SK-N-SH (cell line): ENCODE measurements around the gene TMEM131L.

ENCODE experiments used
- CTCF ChIP-seq: fragments of 200-600 bp; sonication (generic); IDR thresholded peaks from 2 replicates; pipeline ENCODE4 v1.6.1; 2017; ENCODE audit warnings: antibody characterized with exemption, mild to moderate bottlenecking, moderate library complexity
- FOSL2 ChIP-seq: IDR thresholded peaks from 2 replicates; pipeline ENCODE4 v1.4.0; 2012; ENCODE audit warnings: low read depth, mild to moderate bottlenecking, moderate library complexity, borderline replicate concordance
- GABPA ChIP-seq: IDR thresholded peaks from 2 replicates; pipeline ENCODE4 v1.4.0; 2012; ENCODE audit warnings: low read depth, mild to moderate bottlenecking
- MXI1 ChIP-seq: IDR thresholded peaks from 2 replicates; pipeline ENCODE4 v1.6.1; 2012; ENCODE audit warnings: mild to moderate bottlenecking, low read depth, low read length, improper control_type of control experiment
- NRF1 ChIP-seq: IDR thresholded peaks from 2 replicates; pipeline ENCODE4 v1.6.1; 2012; ENCODE audit warnings: low read depth, mild to moderate bottlenecking, low read length
- RCOR1 ChIP-seq: fragments of 150-350 bp; IDR thresholded peaks from 2 replicates; pipeline ENCODE4 v1.6.1; 2017; ENCODE audit warnings: antibody characterized with exemption, low read length
- RXRA ChIP-seq: IDR thresholded peaks from 2 replicates; pipeline ENCODE4 v1.4.0; 2012; ENCODE audit warnings: low read depth, mild to moderate bottlenecking, borderline replicate concordance
- SMC3 ChIP-seq: IDR thresholded peaks from 2 replicates; pipeline ENCODE4 v1.6.1; 2012; ENCODE audit warnings: low read depth, low read length, improper control_type of control experiment
- USF2 ChIP-seq: fragments of 150-350 bp; IDR thresholded peaks from 2 replicates; pipeline ENCODE4 v1.6.1; 2017; ENCODE audit warnings: antibody characterized with exemption, low read length, low read depth, borderline replicate concordance
- ZBTB33 ChIP-seq: IDR thresholded peaks from 2 replicates; pipeline ENCODE4 v1.4.0; 2012; ENCODE audit warnings: low read depth, borderline replicate concordance
- TF ChIP-seq, protein P1 (sequence below): IDR thresholded peaks from 2 replicates; pipeline ENCODE4 v1.6.1; 2012; ENCODE audit warnings: mild to moderate bottlenecking, low read depth, low read length, moderate library complexity
- TF ChIP-seq, protein P2 (sequence below): IDR thresholded peaks from 2 replicates; pipeline ENCODE4 v1.4.0; 2012; ENCODE audit warnings: low read depth, borderline replicate concordance

DNA sequence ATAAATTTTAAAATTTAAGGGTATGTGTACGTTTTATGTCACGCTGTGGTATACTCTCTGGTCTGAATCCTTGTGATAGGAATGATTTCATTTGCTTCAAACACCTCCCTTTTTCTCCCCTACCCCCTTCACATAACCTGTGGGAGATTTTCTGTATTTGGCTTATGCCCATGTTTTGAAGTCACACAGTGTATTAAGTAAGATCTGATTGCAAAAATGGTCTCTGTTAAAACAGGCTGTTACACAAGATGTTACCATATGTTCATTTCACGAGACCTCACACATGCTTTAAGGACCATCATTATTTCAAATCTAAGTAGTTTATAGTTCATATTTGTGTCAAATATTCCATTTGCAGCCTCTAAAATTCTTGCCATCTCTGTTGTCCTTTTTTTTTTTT lies 63.5 kb downstream of the TMEM131L start:
- TF ChIP-seq CTCF, result no peak
- no peak for TF ChIP-seq ZBTB33
- no peak for TF ChIP-seq GABPA
- TF ChIP-seq, protein P1, sequence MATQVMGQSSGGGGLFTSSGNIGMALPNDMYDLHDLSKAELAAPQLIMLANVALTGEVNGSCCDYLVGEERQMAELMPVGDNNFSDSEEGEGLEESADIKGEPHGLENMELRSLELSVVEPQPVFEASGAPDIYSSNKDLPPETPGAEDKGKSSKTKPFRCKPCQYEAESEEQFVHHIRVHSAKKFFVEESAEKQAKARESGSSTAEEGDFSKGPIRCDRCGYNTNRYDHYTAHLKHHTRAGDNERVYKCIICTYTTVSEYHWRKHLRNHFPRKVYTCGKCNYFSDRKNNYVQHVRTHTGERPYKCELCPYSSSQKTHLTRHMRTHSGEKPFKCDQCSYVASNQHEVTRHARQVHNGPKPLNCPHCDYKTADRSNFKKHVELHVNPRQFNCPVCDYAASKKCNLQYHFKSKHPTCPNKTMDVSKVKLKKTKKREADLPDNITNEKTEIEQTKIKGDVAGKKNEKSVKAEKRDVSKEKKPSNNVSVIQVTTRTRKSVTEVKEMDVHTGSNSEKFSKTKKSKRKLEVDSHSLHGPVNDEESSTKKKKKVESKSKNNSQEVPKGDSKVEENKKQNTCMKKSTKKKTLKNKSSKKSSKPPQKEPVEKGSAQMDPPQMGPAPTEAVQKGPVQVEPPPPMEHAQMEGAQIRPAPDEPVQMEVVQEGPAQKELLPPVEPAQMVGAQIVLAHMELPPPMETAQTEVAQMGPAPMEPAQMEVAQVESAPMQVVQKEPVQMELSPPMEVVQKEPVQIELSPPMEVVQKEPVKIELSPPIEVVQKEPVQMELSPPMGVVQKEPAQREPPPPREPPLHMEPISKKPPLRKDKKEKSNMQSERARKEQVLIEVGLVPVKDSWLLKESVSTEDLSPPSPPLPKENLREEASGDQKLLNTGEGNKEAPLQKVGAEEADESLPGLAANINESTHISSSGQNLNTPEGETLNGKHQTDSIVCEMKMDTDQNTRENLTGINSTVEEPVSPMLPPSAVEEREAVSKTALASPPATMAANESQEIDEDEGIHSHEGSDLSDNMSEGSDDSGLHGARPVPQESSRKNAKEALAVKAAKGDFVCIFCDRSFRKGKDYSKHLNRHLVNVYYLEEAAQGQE, result no peak
- TF ChIP-seq RXRA, result no peak
- TF ChIP-seq USF2, result no peak
- no peak for TF ChIP-seq FOSL2
- no peak for TF ChIP-seq RCOR1
- no peak for TF ChIP-seq NRF1
- TF ChIP-seq, protein P2, sequence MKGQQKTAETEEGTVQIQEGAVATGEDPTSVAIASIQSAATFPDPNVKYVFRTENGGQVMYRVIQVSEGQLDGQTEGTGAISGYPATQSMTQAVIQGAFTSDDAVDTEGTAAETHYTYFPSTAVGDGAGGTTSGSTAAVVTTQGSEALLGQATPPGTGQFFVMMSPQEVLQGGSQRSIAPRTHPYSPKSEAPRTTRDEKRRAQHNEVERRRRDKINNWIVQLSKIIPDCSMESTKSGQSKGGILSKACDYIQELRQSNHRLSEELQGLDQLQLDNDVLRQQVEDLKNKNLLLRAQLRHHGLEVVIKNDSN, result no peak
- TF ChIP-seq MXI1, result no peak
- no peak for TF ChIP-seq SMC3
